ENCODE results near the gene GEMIN7. TPM values are rescaled to one million over a fixed set of nuclear protein-coding genes. Genes with fewer than 3 reads are reported as not detected.

GEMIN7 gene
- total RNA-seq, 1 donor from 2014 or later: 33.2 TPM

DNA sequence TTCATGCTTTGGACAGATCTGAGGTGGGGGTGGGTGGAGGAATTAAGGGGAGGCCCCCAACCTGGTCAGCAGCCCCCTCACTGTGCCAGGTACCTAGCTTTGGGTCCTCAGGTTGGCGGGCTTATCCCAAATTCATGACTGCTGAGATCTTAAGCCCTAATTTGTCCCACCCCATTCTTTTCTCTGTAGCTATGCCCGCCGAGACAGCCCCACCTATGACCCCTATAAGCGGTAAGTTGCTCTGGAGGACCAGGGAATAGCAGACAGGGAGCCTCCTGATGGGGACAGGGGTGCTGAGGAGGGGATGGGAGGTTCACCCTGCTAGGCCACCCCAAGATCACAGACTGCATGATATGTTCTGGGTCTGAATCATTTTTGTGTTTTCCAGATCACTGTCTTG is 17.1 kb upstream of the GEMIN7 start:
- no peak for DNase-seq

DNA sequence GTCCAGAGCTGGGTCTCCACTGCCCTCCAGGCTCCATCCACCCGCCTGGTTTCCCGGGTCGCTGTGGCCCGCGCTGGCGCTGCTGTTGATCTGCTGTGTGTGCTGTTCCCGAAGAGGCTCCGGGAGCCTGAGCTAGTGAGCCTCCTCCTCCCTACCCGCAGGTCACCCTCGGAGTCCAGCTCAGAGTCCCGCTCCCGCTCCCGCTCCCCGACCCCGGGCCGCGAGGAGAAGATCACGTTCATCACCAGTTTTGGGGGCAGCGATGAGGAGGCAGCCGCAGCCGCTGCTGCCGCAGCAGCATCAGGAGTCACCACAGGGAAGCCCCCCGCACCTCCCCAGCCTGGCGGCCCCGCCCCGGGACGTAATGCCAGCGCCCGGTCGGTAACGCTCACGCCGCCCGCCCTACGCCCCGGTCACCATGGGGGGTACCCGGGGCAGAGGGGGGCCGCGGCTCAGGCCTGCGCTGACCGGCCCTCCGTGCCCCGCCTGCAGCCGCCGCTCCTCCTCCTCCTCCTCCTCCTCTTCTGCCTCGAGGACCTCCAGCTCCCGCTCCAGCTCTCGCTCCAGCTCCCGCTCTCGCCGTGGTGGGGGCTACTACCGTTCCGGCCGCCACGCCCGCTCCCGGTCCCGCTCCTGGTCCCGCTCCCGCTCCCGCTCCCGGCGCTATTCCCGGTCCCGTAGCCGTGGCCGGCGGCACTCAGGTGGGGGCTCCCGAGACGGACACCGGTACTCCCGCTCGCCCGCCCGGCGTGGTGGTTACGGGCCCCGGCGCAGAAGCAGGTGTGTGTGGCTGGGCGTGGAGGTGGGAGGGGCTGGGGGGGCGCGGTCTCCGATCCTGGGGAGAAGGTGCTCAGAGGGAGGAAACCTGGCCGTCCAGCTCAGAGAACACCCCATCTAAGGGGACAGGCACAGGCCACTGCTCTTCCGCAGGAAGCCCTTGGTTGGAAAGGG is 14.9 kb upstream of the GEMIN7 start:
- no peak for DNase-seq

DNA sequence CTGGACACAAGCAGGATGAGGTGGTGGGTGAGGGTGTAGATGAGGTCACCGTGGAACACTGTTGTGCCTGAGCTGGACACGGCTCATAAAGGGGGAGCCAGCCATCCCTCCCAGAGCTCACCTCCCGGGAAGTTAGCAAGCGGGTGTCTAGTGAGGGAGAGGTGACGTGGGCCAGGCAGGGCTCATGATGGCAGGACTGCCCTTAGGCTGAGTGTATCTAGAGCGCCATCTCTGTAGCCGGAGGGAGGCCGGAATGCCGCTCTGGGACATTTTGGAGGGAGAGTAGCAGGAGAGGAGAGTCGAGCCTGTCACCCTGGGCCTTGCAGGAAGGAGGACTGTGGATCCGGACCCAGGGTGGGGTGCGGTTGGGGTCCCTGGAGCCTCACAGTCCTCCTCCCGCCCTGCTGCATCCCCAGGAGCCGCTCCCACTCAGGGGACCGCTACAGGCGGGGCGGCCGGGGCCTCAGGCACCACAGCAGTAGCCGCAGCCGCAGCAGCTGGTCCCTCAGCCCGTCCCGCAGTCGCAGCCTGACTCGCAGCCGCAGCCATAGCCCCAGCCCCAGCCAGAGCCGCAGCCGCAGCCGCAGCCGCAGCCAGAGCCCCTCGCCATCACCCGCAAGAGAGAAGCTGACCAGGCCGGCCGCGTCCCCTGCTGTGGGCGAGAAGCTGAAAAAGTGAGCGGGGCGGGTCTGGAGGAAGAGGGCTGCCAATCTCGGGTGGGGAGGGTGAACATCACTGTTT is 12.0 kb upstream of the GEMIN7 start:
- no peak for DNase-seq

DNA sequence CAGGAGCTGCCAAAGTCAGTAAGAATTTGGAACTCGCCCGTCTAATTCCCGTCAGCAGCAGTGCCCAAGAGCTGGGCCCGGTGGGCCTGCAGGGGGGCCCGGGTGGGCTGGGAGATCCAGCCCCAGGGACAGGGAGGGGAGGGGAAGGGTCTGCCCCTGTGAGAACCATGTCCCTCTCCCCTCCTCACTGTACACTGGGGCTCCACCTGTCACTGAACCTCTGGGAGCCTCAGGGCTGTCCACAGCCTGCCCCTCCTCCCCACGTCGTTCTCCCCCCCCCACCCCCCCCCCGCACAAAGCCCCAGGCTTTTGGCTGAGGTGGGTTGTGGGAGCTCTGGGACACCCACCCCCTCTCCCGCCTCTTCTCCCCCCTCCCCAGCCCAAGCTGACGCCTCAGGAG is 11.0 kb upstream of the GEMIN7 start:
- DNase-seq: no peak

DNA sequence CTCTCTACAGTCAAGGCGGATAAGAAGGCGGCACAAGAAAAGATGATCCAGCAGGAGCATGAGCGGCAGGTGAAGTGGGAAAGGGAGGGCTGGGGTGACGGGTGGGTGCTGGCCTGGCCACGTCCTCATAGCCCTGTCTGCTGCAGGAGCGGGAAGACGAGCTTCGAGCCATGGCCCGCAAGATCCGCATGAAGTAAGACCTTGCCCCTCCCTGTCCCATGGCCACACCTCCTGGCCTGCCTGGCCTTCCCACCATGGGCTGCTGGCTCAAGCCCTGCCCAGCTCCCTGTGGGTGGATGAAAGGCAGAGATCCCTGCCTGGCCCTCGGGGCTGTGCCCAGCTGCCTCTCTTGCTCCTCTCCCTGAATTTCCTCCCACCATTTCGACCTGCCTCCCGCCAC is 10.0 kb upstream of the GEMIN7 start:
- no peak for DNase-seq

DNA sequence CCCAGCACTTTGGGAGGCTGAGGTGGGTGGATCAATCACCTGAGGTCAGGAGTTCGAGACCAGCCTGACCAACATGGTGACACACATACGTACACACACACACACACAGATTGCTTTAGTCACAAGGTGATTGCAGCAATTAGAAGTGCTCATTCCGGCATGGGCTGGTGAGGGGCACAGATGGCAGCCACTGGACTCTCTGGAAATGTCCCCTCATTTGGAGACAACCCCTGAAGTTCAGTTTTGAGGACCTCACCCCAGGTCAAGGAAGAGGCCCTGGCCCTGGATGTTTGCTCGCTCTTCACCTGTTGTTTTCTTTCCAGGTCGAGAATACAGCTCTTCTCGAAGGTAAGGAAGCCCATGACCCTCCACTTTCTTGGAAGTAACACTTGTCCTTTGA is 8.8 kb upstream of the GEMIN7 start:
- DNase-seq: no peak

DNA sequence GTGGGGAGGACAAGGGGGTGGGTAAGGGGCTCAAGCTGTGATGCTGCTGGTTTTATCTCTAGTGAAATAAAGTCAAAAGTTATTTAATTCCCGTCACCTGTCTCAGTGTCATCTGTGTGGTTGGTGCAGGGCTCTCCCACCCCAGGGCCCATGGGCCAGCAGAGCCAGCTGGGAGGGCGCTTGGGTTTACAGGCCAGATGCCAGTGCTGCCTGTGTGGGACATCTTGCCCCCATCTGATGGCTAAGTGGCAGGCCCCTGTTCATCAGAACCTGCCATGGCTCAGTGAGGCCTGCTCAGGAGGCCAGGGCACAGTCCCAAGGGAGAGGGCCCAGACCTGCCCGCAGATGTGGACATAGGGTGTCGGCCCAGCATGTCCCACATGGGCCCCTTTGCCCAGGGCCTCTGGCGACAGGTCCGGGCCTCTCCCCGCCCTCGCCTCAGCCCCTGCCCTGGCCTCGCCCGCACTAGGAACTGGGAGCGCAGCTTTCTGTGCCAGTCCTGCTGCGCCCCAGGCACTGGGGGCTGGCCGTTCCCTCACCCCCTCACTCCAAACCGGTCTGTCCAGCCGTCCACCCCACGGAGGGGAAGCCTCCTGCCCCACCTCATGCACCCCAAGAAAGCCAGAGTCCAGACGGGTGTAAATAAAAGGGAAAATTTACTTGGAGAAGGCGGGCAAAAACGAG is 8.1 kb upstream of the GEMIN7 start:
- DNase-seq: no peak

DNA sequence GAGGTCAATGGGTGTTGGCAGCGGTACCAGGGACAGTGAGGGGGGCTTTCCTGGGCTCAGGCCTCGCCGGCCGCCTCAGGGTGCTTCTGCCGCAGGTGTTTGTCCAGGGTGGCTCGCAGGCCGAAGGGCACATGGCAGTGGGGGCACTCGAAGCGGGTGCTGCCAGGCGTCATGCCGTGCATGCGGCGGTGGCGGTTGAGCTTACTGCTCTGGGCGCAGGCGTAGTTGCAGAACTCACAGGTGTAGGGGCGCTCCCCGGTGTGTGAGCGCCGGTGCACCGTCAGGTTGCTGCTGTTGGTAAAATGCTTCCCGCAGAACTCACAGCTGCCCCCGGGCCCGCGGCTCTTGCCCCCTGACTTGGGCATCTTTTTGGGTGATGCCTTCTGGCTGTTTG is 7.5 kb upstream of the GEMIN7 start:
- DNase-seq: no peak

DNA sequence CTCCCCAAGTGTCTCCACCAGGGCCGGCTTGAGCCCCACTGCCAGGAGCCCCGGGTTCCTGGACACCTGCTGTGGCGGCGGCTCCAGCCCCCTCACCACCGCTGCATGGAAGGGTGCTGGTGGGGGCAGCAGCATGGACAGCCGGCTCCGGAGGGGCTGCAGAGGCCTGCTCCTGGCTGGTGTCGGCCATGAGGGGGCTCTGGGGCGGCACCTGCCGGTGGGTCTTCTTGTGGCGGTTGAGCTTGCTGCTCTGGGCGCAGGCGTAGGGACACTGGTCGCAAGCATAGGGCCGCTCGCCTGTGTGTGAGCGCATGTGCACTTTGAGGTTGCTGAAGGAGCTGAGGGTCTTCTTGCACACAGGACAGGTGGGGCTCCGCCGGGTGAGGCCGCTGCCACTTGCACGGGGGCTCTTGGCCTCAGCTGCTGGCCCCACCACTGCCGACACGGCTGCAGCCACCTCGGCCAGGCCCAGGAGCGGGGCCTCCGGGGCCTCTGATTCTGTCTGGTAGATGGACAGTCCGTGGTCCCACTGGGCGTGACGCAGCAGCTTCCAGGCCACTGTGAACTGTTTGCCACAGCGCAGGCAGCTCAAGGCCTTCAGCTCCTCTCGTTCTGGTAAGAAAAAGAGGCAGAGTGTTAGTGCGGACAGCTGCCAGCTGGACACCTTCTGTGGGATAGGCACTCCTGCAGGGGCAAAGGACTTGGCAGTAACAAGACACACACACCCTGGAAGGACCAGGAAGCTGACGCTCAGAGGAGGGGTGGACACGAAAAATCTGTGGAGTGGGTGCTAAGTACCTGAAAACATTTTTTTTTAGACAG is 6.9 kb upstream of the GEMIN7 start:
- no peak for DNase-seq

DNA sequence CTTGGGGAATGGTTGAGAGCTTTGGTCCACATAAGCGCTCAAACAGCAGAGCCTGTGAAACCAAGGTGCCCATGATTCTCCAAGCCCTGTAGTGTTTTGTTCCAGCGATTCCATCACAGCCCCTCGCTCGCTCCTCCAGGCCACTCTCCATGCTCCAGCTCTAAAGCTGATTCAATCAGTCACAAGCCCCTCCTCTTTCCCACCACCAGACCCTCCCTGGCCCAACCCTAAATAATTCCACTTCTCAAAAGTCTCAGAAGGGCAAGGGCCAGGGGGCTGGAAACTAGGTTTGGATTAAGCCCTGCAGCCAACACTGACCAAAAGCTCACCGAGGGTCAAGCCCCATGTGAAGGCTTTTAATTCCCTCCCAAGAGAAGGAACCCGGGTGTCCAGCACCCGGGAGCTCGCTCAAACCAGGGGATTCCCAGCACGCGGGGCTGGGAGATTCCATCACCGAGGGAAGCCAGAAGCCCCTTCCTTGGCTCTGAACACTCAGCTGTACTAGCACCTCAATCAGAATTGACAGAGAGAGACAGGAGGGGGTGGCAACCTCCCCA is 4.2 kb upstream of the GEMIN7 start:
- no peak for DNase-seq

DNA sequence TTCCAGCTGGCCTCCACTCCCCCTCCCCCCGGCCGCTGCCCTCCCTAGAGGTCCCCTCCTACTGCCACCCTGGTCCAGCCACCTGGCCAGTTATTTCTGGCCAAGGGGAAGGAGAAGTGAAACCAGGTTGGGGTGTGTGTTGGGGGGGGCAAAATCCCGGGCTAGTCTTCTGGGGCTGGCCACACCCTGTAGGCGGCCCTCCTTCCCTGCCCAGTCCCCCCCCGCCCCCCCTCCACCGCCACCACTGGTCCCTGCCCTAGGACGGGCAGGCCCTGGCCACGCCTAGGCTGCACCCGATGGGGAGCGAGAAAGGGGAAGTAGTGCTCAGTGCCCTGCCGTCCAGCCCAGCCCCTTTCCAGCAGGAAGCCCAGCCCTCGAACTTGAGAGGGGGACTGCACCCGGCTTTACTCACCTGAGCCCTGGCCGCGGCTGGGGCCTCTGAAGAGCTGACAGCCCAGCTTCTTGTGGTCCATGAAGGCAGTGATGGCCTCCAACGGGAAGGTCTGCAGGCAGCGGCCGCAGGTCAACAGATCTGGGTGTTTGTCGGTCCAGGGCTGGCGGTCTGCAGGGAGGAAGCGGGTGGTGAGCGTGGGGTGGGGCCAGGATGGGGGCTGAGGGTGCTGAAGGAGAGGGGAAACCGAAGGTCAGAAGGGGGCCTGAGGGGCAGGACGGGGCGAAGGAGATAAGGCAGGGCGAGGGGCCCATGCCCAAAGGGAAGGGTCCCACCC is 3.6 kb upstream of the GEMIN7 start:
- DNase-seq: peak; percentile 38

DNA sequence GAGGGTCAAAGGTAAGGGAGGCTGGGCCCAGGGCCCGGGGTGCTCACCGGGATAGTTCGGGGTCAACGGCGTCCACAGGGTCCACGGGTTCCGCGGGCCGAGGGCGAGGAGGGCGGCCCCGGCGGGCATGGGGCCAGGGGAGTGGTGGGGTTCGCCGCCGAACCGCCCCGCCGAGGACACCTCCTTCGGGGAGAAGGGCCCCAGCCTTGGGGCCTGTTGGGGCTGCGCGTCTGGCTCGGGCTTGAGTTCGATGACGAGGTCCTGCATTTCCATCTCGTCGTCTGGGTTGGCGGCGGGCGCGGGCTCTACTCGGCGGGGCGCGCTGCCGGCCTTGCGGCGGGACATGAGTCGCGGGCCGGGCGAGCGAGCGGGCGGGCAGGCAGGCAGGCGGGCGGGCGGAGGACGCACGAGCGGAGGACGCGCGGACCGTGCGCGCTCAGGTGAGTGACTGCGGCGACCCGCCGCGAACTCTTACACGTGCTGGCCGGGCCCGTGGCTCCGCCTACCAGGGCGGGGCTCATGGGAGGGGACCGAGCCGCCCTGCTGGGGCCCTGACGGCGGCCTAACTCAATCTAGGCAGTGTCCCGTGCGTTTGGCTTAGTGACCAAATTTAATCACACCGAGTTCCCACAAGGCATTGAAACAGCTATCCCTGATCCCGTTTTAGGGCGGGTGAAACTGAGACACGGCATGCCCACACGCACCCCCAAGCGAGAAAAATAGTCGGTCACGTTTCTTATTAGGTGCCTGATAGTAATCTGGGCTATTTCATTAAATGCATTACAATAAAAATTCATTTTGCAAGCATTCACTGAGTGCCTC is 2.8 kb upstream of the GEMIN7 start, which contains the start of gene ZNF296:
TSS of gene ZNF296 (minus strand) at position 450 of the 822 bp plus-strand sequence. CDS start at position 345, 105 bp downstream.
- DNase-seq: peak; percentile 52

DNA sequence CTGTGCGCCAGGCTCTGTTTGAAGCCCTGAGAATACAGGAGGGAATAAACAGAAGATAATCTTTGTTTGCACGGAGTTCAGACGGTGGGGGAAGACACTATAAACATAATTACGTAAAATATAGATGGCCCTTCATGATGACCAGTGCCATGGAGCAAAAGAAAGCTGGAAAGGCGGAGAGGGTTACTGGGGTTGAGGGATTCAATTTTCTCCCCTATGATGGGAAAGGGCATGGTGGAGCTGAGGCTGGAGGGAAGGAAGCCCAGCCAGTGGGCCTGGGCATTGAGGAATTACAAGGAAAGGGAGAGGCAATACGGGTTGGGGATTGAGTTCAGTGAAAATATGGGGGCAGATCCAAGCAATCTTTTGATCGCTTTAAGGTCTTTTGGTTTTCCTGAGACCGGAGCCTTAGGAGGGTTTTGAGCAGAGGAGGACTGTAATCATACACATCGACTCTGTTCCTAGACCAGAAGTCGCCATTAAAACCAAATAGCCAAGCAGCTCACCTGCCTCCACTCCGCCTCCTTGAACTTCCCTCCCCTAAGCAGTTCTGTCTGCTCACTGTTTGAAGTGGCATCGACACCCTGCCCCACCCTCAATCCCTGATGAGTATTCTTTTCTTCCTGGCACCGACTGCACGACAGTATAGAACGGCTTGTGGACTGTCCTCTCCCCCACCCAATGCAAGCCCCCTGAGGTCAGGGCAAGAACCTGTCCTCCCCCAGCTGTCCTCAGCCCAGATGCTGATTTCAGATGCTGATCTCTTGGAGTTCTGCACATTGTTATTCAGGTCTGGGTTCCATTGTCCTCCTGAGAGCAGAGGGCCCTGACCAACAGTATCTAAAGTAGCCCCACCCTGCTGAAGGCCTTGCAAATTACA is 2.0 kb upstream of the GEMIN7 start:
- DNase-seq: no peak

DNA sequence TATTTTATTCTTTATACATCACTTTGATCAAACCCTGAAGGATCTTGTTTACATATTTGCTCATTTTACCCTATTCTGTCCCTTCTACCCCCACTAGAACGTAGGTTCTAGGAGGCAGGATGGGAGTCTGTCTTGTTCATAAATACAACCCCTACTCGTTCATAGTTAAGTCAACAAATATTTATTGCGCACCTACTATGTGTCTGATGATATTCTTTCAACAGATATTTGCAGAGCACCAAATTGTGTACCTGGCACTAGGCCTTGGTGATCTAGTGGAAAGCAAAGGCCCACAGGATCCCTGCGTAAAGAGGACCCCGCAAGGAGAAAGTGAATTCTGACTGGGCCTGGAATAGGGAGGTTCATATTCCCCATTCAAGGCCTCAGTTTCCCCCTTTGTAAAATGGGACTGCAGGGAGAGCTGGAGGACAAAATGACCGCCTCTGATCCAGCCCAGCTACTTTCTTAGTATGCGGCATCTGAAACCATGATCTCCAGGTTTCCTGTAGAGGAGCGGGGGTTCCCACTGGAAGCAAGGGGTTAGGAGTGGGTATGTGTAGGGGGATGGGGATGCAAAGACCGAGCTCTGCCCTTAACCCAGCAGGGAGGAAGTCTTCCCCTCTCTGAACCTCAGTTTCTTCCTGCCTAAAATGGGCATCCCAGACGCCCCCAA is 534 bp upstream of the GEMIN7 start:
- no peak for DNase-seq

DNA sequence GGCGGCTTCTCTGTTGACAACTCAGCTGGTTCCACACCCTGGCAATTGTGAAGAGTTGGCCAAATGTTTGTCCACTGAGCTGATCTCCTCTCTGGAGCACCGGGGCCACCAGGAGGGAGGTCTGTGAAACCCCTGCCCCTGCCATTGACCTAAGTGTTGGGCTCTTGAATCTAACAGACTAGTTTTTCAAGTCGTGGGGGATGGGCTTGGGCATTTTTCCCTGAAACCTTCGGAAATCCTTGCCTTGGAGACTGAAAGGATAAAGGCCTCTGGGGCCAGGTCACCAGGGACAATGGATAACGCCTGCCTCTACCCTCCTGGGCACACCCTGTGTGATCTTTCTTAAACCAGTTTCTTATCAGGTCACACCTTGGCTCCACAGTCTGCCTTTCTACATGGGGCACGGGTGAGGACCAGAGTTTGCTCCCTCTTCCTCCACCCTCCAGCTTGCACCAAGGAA is 881 bp downstream of the GEMIN7 start:
- no peak for DNase-seq

DNA sequence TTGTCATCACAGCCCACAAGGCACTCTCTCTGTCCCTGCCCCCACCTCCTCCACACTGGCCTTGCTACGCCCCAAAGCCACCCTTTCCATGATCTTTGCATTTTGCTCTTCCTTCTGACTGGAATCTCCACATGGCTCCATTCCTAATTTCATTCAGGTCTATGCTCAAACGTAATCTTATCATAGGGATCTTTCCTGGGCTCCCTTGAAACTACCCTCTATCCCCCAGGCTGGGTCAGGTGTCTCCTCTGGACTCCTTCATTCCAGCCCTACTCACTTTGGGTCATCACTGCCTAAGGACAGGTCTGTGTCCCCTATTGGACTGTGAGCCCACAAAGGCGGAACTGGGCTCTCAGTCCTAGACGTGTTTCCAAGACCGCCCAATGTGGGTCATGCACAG is 3.1 kb downstream of the GEMIN7 start:
- DNase-seq: no peak

DNA sequence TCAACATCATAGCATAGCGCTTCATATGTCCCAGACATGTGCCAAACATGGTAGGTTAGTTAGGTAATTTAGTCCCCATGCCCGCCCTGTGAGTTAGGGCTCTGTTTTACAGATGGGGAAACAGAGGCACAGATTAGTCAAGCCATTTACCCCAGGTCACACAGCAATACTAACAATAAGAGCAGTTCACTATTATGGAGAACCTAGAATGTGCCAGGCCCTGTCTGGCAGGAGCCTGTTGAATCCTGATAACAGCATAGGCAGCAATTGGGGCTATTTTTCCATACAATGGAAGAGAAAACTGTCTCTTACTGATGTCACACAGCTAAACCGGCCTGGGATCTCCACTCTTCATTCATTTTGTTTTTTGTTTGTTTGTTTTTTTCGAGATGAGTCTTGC is 7.4 kb downstream of the GEMIN7 start:
- no peak for DNase-seq

DNA sequence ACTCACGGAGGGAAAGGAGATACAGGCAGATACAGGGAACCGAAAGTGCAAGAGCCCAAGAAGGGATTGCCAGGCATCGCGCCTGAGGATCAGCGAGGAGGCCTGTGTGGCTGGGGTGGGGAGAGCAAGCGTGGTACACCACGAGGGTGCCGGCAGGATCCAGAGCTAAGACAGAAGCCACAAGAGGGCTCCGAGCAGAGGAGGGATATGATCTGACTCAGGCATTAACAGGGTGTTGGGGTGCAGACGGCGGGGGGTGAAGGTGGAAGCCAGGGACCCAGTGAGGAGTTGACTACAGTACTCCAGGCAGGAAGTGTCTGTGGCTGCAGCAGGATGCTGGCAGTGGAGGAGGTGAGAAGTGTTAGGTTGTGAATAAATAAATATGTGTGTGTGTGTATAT is 8.5 kb downstream of the GEMIN7 start:
- DNase-seq: no peak

DNA sequence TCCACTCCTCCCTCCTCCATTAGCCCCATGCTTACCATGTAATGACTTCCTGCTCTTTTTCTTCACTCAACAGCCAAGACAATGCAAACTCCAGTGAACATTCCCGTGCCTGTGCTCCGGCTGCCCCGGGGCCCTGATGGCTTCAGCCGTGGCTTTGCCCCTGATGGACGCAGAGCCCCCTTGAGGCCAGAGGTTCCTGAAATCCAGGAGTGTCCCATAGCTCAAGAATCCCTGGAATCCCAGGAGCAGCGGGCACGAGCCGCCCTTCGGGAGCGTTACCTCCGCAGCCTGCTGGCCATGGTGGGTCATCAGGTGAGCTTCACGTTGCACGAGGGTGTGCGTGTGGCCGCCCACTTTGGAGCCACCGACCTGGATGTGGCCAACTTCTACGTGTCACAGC is 11.0 kb downstream of the GEMIN7 start:
- DNase-seq: no peak
